HL-60 (cell line): ENCODE data around the gene HOATZ.
A peak's percentile ranks its signal among the peaks of the same experiment; 100 is the strongest.

Experiments used
- DNase-seq, 2 experiments: peaks; one replicate each; pipeline ENCODE4 v3.0.0-alpha.2; 2010 to 2020; ENCODE audit warnings: low read depth in 1 of 2, low spot score in 1 of 2
- H3K27ac ChIP-seq: fragments of 250-450 bp; sonication (Bioruptor Pico); replicated peaks from 2 replicates; pipeline ENCODE4 v1.5.1; 2020; ENCODE audit warnings: mild to moderate bottlenecking, moderate library complexity
- H3K27me3 ChIP-seq: fragments of 250-450 bp; sonication (Bioruptor Pico); 2 replicates; pipeline ENCODE4 v1.5.1; 2021; ENCODE audit warnings: mild to moderate bottlenecking, moderate library complexity; ENCODE audit not compliant: insufficient read depth, poor library complexity, severe bottlenecking
- H3K4me3 ChIP-seq: replicated peaks from 2 replicates; pipeline ENCODE4 v1.5.1; 2011; ENCODE audit warnings: mild to moderate bottlenecking, control low read depth, low read length; ENCODE audit not compliant: insufficient read depth
- CTCF ChIP-seq: IDR thresholded peaks from one replicate; pipeline ENCODE4 v1.5.1; 2011; ENCODE audit warnings: low read length, control low read depth, inconsistent platforms; ENCODE audit not compliant: insufficient read depth
- GABPA ChIP-seq: IDR thresholded peaks from 2 replicates; pipeline ENCODE4 v1.6.1; 2012; ENCODE audit warnings: low read depth
- POLR2AphosphoS5 ChIP-seq: IDR thresholded peaks from 2 replicates; pipeline ENCODE4 v1.6.1; 2012; ENCODE audit warnings: low read depth
- REST ChIP-seq: IDR thresholded peaks from 2 replicates; pipeline ENCODE4 v1.6.1; 2012; ENCODE audit warnings: low read depth; ENCODE audit not compliant: insufficient replicate concordance
- SPI1 ChIP-seq: IDR thresholded peaks from 2 replicates; pipeline ENCODE4 v1.6.1; 2012; ENCODE audit warnings: low read depth, mild to moderate bottlenecking, borderline replicate concordance

Gene HOATZ

DNA sequence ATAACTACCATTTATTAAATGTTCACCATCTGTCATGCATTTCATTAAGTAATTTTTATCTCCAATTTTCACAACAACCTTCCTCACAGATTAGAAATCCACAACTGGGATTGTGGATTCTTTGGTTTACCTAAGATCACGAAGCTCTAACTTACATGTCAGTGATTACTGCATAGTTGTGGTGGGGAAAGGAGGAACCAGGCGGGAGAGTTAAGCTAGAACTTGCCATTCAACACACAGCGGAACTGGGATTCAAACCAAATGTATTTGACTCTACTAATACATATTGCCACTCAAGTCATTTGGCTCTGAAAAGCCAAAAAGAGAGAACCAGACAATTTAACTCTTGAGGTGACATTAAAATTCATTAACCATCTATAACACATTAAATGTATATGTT lies 15.5 kb downstream of the HOATZ start:
- DNase-seq: peak in 1 of 2 experiments; percentile 30
- TF ChIP-seq SPI1: peak; percentile 16; the same call in 1 of the 2 replicates
- no peak for TF ChIP-seq GABPA
- no peak for TF ChIP-seq REST
- no peak for TF ChIP-seq CTCF
- TF ChIP-seq POLR2AphosphoS5: no peak
- Histone ChIP-seq H3K4me3 (no peak overlapping the region), H3K27ac (no peak overlapping the region), H3K27me3 (peaks cover 4% of the 10 kb centered on the region)

DNA sequence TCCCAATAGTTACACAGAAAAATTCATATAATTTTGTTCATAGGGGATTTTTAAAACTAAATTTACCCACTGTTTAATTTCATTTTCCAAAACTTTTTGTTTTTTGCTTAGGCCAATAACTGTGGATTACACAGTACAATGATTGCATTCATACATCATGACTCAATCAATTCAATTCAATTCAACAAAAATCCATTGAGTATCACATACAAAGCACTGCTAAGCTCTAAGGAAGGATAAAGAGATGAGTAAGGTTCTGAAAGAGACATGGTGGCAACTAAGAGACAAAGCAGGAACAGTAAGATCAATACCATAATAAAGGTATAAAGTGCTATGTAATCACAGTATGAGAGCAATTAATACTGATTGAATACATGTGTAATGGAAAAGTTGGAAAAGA lies 16.6 kb downstream of the HOATZ start:
- TF ChIP-seq REST (no peak), GABPA (no peak), POLR2AphosphoS5 (no peak), CTCF (no peak), SPI1 (no peak)
- no peak overlapping the region for H3K27ac ChIP-seq
- no peak overlapping the region for H3K4me3 ChIP-seq
- H3K27me3 ChIP-seq: peaks cover 10% of the 10 kb centered on the region
- no peak for DNase-seq

DNA sequence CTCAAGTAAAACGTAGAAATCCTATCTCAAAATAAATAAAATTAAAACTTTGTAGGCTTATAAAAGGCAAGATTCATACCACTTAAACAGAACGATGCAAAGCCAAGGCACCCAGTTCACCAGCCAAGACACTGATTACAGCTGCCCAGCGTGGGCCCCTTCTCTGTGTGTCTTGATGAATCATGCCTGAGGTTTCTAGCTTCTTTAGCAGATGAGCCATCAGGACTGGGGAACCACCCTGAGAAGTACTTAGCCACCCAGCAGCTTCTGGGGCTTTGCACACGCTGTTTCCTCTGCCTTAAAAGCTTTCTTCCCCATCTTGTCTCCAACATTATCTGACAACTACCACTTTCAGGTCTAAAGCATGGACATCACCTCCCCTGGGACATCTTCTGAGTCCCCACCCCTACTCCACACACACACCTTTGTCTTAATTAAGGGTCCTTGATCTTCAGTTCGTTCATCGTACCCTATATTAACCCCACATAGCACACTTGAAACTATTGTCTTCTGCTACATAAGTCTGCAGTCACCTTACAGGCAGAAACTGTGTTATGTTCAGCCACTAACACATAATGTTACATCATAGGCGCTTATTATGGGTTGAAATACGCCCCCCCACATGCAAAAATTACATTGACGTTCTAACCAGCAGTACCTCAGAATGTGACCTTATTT lies 17.2 kb downstream of the HOATZ start:
- H3K27ac ChIP-seq: no peak overlapping the region
- peak in 1 of 2 experiments; percentile 50 for DNase-seq
- TF ChIP-seq REST (no peak), GABPA (no peak), CTCF (no peak), POLR2AphosphoS5 (no peak), SPI1 (no peak)
- no peak overlapping the region for H3K4me3 ChIP-seq
- H3K27me3 ChIP-seq: peaks cover 11% of the 10 kb centered on the region
